ENCODE data around the gene SELP. TPM values are rescaled to one million over a fixed set of nuclear protein-coding genes. Genes with fewer than 3 reads are reported as not detected.

SELP gene
- total RNA-seq, 1 donor from 2014 or later = not detected

- Histone ChIP-seq H3K27me3 (ENCODE audit: control insufficient read depth, insufficient read depth, low read length) (no peaks in the 10 kb centered on the region), H3K4me3 (ENCODE audit: low read depth, low read length) (no peak overlapping the region), H3K36me3 (ENCODE audit: control insufficient read depth, insufficient read depth, low read length) (no peaks in the 10 kb centered on the region)
- no peak for TF ChIP-seq CTCF (IDR thresholded peaks at IDR 0.05; ENCODE audit: insufficient read depth, low read length, poor library complexity, severe bottlenecking)
- no peak for DNase-seq (ENCODE audit: low read depth)
Measured at GRCh38 chr1:169574336-169574735, 55.6 kb downstream of the SELP start.

- no peak overlapping the region for H3K4me3 ChIP-seq (ENCODE audit: low read depth, low read length)
- H3K27me3 ChIP-seq (ENCODE audit: control insufficient read depth, insufficient read depth, low read length) = no peaks in the 10 kb centered on the region
- H3K36me3 ChIP-seq (ENCODE audit: control insufficient read depth, insufficient read depth, low read length) = no peaks in the 10 kb centered on the region
- peak; percentile 60 for DNase-seq (ENCODE audit: low read depth)
- no peak for TF ChIP-seq CTCF (IDR thresholded peaks at IDR 0.05; ENCODE audit: insufficient read depth, low read length, poor library complexity, severe bottlenecking)
Measured at GRCh38 chr1:169572187-169572586, 57.7 kb downstream of the SELP start.

- DNase-seq (ENCODE audit: low read depth) = no peak
- Histone ChIP-seq H3K4me3 (ENCODE audit: low read depth, low read length) (no peak overlapping the region), H3K36me3 (ENCODE audit: control insufficient read depth, insufficient read depth, low read length) (no peaks in the 10 kb centered on the region), H3K27me3 (ENCODE audit: control insufficient read depth, insufficient read depth, low read length) (no peaks in the 10 kb centered on the region)
- TF ChIP-seq CTCF (IDR thresholded peaks at IDR 0.05; ENCODE audit: insufficient read depth, low read length, poor library complexity, severe bottlenecking) = no peak
Measured at GRCh38 chr1:169571450-169571849, 58.5 kb downstream of the SELP start.

- Histone ChIP-seq H3K27me3 (ENCODE audit: control insufficient read depth, insufficient read depth, low read length) (no peaks in the 10 kb centered on the region), H3K4me3 (ENCODE audit: low read depth, low read length) (no peak overlapping the region), H3K36me3 (ENCODE audit: control insufficient read depth, insufficient read depth, low read length) (no peaks in the 10 kb centered on the region)
- no peak for DNase-seq (ENCODE audit: low read depth)
- TF ChIP-seq CTCF (IDR thresholded peaks at IDR 0.05; ENCODE audit: insufficient read depth, low read length, poor library complexity, severe bottlenecking) = no peak
Measured at GRCh38 chr1:169570172-169570574, 59.8 kb downstream of the SELP start.

- Histone ChIP-seq H3K4me3 (ENCODE audit: low read depth, low read length) (no peak overlapping the region), H3K36me3 (ENCODE audit: control insufficient read depth, insufficient read depth, low read length) (no peaks in the 10 kb centered on the region), H3K27me3 (ENCODE audit: control insufficient read depth, insufficient read depth, low read length) (no peaks in the 10 kb centered on the region)
- no peak for TF ChIP-seq CTCF (IDR thresholded peaks at IDR 0.05; ENCODE audit: insufficient read depth, low read length, poor library complexity, severe bottlenecking)
- DNase-seq (ENCODE audit: low read depth) = no peak
Measured at GRCh38 chr1:169568497-169568896, 61.4 kb downstream of the SELP start.

All from kidney epithelial cell (primary cell).